ENCODE data around the gene SPATA46.

DNA sequence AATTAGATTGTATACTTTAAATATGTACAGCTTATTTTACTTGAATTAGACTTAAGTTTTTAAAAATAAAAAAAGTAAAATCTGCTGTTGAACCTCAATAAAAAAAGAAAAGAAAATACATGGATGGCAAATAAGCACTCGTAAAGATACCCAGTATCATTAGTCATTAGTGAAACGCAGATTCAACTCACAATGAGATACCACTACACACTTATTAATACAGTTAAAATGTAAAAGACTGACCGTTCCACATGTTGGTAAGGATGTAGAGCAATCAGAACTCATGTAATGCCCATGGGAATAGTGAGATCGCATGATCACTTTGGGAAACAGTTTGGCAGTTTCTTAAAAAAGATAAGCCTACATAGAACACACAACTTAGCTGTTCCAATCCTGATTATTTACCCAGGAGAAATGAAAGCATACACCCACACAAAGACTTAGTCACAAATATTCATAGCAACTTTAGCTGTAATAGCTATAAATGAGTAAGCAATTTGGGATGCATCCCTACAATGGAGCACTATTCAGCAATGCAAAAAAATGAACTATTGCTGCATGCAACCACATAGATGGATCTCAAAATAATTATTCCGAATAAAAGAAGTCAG lies 28.0 kb upstream of the SPATA46 start:
- TF ChIP-seq, protein P1, sequence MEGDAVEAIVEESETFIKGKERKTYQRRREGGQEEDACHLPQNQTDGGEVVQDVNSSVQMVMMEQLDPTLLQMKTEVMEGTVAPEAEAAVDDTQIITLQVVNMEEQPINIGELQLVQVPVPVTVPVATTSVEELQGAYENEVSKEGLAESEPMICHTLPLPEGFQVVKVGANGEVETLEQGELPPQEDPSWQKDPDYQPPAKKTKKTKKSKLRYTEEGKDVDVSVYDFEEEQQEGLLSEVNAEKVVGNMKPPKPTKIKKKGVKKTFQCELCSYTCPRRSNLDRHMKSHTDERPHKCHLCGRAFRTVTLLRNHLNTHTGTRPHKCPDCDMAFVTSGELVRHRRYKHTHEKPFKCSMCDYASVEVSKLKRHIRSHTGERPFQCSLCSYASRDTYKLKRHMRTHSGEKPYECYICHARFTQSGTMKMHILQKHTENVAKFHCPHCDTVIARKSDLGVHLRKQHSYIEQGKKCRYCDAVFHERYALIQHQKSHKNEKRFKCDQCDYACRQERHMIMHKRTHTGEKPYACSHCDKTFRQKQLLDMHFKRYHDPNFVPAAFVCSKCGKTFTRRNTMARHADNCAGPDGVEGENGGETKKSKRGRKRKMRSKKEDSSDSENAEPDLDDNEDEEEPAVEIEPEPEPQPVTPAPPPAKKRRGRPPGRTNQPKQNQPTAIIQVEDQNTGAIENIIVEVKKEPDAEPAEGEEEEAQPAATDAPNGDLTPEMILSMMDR (IDR thresholded peaks at IDR 0.05), result no peak
- no peak for TF ChIP-seq POLR2A (IDR thresholded peaks at IDR 0.05)

Data from stomach (tissue), 4 donors.